Ovary (tissue), 3 donors: ENCODE data around the gene HDAC10.

Experiments
- EP300 ChIP-seq: sonication (generic); formaldehyde crosslinking; IDR thresholded peaks from one replicate; pipeline ENCODE4 v1.6.1; 2017; ENCODE audit warnings: antibody characterized with exemption
- POLR2A ChIP-seq: fragments of 450-650 bp; IDR thresholded peaks from one replicate; pipeline ENCODE4 v1.6.1; 2017; ENCODE audit warnings: antibody characterized with exemption, mild to moderate bottlenecking, moderate library complexity
- TF ChIP-seq, protein P1 (sequence below), 3 donors: fragments of 450-650 bp in 2 of 3; fragments of 200-600 bp in 1 of 3; IDR thresholded peaks; one replicate each; pipeline versions ENCODE4 v1.5.1 to v1.8.0; 2016 to 2022; ENCODE audit warnings: antibody characterized with exemption in 3 of 3, mild to moderate bottlenecking in 1 of 3
- donor health status: DM: no; HTN: no; CAD: no.

DNA sequence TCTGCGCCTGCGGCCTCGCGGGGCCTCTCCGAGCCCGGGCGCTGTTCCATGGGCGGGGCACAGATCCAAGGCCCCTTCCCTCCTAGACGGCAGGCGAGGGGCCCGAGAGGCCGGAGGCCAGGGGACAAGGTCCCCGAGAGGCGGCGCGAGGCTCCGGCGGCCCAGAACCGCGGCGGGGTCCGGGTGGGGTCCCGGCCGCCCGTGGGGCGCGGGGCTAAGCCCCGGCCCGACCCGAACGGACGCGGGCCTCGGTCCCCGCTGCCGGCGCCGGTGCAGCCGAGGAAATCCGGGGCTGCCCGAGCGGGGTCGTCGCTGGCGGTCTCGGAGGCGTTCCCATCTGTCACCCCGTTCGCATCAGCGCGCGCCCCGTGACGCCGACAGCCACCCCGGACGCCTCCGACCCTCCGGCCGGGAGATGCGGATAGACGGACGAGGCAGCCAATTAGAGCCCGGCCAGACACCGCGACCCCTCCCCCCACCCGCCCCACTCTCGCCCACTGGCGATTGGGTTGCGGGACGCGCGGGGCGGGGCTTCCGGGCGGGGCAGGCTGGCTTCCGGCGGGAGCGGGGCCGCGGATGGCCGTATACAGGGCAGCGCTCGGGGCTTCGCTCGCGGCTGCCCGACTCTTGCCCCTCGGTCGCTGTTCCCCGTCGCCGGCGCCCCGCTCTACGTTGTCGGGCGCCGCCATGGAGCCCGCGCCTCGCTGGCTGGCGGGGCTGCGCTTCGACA lies 50.4 kb downstream of the HDAC10 start, which contains the start of gene SELENOO:
- TF ChIP-seq, protein P1, sequence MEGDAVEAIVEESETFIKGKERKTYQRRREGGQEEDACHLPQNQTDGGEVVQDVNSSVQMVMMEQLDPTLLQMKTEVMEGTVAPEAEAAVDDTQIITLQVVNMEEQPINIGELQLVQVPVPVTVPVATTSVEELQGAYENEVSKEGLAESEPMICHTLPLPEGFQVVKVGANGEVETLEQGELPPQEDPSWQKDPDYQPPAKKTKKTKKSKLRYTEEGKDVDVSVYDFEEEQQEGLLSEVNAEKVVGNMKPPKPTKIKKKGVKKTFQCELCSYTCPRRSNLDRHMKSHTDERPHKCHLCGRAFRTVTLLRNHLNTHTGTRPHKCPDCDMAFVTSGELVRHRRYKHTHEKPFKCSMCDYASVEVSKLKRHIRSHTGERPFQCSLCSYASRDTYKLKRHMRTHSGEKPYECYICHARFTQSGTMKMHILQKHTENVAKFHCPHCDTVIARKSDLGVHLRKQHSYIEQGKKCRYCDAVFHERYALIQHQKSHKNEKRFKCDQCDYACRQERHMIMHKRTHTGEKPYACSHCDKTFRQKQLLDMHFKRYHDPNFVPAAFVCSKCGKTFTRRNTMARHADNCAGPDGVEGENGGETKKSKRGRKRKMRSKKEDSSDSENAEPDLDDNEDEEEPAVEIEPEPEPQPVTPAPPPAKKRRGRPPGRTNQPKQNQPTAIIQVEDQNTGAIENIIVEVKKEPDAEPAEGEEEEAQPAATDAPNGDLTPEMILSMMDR (IDR thresholded peaks at IDR 0.05) = no peak
- TF ChIP-seq POLR2A (peak; percentile 84), EP300 (no peak)
